K562 (cell line): Measurements from ENCODE around the gene UBE2N. TPM values are rescaled to one million over a fixed set of nuclear protein-coding genes. Genes with fewer than 3 reads are reported as not detected.
A peak's percentile ranks its signal among the peaks of the same experiment; 100 is the strongest.

Experiments used
- ADNP ChIP-seq: fragments of 200-800 bp; sonication (Bioruptor generic); IDR thresholded peaks from 2 replicates; pipeline ENCODE4 v1.6.1; 2016; ENCODE audit warnings: missing genetic modification characterization, missing compliant biosample characterization
- BCOR ChIP-seq: fragments of 450-650 bp; IDR thresholded peaks from 2 replicates; pipeline ENCODE4 v1.6.1; 2016
- CCNT2 ChIP-seq: IDR thresholded peaks from 2 replicates; pipeline ENCODE4 v1.6.1; 2011; ENCODE audit warnings: borderline replicate concordance, low read depth, mild to moderate bottlenecking, moderate library complexity, mixed read lengths, low read length; ENCODE audit not compliant: insufficient read length; ENCODE audit errors: extremely low read depth
- CTCFL ChIP-seq: IDR thresholded peaks from 2 replicates; pipeline ENCODE4 v1.6.1; 2011; ENCODE audit warnings: borderline replicate concordance, low read depth, mild to moderate bottlenecking, moderate library complexity, low read length; ENCODE audit not compliant: insufficient read depth, poor library complexity, severe bottlenecking
- FIP1L1 ChIP-seq: fragments of 200-400 bp; formaldehyde crosslinking; IDR thresholded peaks from 2 replicates; pipeline ENCODE4 v1.6.1; 2018; ENCODE audit warnings: mild to moderate bottlenecking, low read depth, low read length; ENCODE audit not compliant: poor library complexity, severe bottlenecking
- GABPA ChIP-seq: fragments of 200-800 bp; sonication (Bioruptor generic); conservative IDR thresholded peaks from 2 replicates; pipeline ENCODE4 v1.6.1; 2016; ENCODE audit warnings: low read depth, missing genetic modification characterization, missing compliant biosample characterization
- MAFG ChIP-seq: fragments of 450-650 bp; conservative IDR thresholded peaks from 2 replicates; pipeline ENCODE4 v1.6.1; 2016; ENCODE audit warnings: missing genetic modification characterization, missing compliant biosample characterization
- NR3C1 ChIP-seq: sonication (generic); formaldehyde crosslinking; IDR thresholded peaks from 2 replicates; pipeline ENCODE4 v1.8.1; 2022; ENCODE audit warnings: missing genetic modification reagents
- PHTF2 ChIP-seq: fragments of 250-450 bp; sonication (Bioruptor Pico); IDR thresholded peaks from 2 replicates; pipeline ENCODE4 v1.5.0; 2021; ENCODE audit warnings: mild to moderate bottlenecking
- PKNOX1 ChIP-seq: fragments of 450-650 bp; IDR thresholded peaks from 2 replicates; pipeline ENCODE4 v1.6.1; 2016
- RBM22 ChIP-seq: fragments of 200-400 bp; formaldehyde crosslinking; IDR thresholded peaks from 2 replicates; pipeline ENCODE4 v1.6.1; 2018; ENCODE audit warnings: low read length, low read depth; ENCODE audit not compliant: poor library complexity, severe bottlenecking
- RBM25 ChIP-seq: fragments of 200-400 bp; formaldehyde crosslinking; IDR thresholded peaks from 2 replicates; pipeline ENCODE4 v1.6.1; 2018; ENCODE audit warnings: low read length, low read depth, moderate library complexity; ENCODE audit not compliant: severe bottlenecking
- RBM39 ChIP-seq: fragments of 200-400 bp; formaldehyde crosslinking; optimal IDR thresholded peaks from 2 replicates; pipeline ENCODE3; 2018; ENCODE audit warnings: low read depth, low read length
- STAT6 ChIP-seq: sonication (generic); formaldehyde crosslinking; IDR thresholded peaks from 2 replicates; pipeline ENCODE4 v1.8.1; 2023; ENCODE audit warnings: mild to moderate bottlenecking, missing genetic modification reagents
- SUPT5H ChIP-seq: fragments of 450-650 bp; IDR thresholded peaks from 2 replicates; pipeline ENCODE4 v1.6.1; 2016
- TBP ChIP-seq: optimal IDR thresholded peaks from 2 replicates; pipeline ENCODE3; 2011; ENCODE audit warnings: low read depth, low read length, improper control_type of control experiment
- TCF15 ChIP-seq: fragments of 250-450 bp; sonication (Bioruptor Pico); IDR thresholded peaks from 2 replicates; pipeline ENCODE4 v1.8.0; 2022; ENCODE audit warnings: moderate library complexity, mild to moderate bottlenecking, inconsistent platforms
- ZNF12 ChIP-seq: sonication (generic); formaldehyde crosslinking; IDR thresholded peaks from 2 replicates; pipeline ENCODE4 v1.4.0; 2020; ENCODE audit warnings: mild to moderate bottlenecking, missing genetic modification reagents
- ZNF146 ChIP-seq: IDR thresholded peaks from one replicate; pipeline ENCODE4 v1.6.1; 2018; ENCODE audit warnings: missing compliant biosample characterization; ENCODE audit not compliant: unreplicated experiment
- ZNF224 ChIP-seq: sonication (generic); formaldehyde crosslinking; IDR thresholded peaks from 2 replicates; pipeline ENCODE4 v1.8.0; 2022; ENCODE audit warnings: mild to moderate bottlenecking, missing genetic modification reagents
- ZNF23 ChIP-seq: fragments of 250-450 bp; sonication (Bioruptor Pico); IDR thresholded peaks from 2 replicates; pipeline ENCODE4 v1.4.0; 2020; ENCODE audit warnings: mild to moderate bottlenecking
- polyA plus RNA-seq, 8 experiments: library from polyadenylated mRNA; depleted of rRNA in 4 of 8; stranded (reverse) in 5 of 8; unstranded in 3 of 8; fragments of >200 nt; fragmentation: Nextera tagmentation in 2 of 8; fragmentation: Illumina TruSeq in 1 of 8; extraction: Ambion mirVana in 2 of 8; extraction: Trizol in 1 of 8; gene quantifications; 2 replicates each; pipeline versions ENCODE4 v1.2.1 to v1.2.3, GENCODE V29; 2011 to 2014; ENCODE audit warnings: inconsistent platforms in 1 of 8, missing spikeins in 1 of 8
- total RNA-seq, 7 experiments: library from RNA; depleted of rRNA in 6 of 7; stranded (reverse); fragments of >200 nt in 6 of 7; fragmentation: Illumina TruSeq in 2 of 7; extraction: Trizol in 2 of 7; gene quantifications; 2 replicates each; pipeline versions ENCODE4 v1.2.1 to v1.2.3, GENCODE V29; 2011 to 2021; ENCODE audit warnings: low replicate concordance in 1 of 7

UBE2N gene
- total and polyA plus RNA-seq, 9 of the 15 experiments (the other 6 are each of a cell fraction or from before 2014, with no cell fraction given), result 189 to 826 (median 260) TPM

- TF ChIP-seq PHTF2 (no peak), NR3C1 (CRISPR knock-in tag) (no peak), MAFG (tag) (no peak), ZNF146 (CRISPR knock-in tag) (no peak), SUPT5H (peak; percentile 26), ADNP (tag) (peak; percentile 34; the same call in 1 of the 2 replicates), ZNF23 (CRISPR knock-in tag) (no peak), PKNOX1 (peak; percentile 52), RBM22 (peak; percentile 90), TCF15 (CRISPR knock-in tag) (no peak), CCNT2 (peak; percentile 26), FIP1L1 (no peak), TBP (no peak), GABPA (tag) (no peak), STAT6 (CRISPR knock-in tag) (no peak), CTCFL (no peak), ZNF224 (CRISPR knock-in tag) (no peak), BCOR (no peak), ZNF12 (CRISPR knock-in tag) (no peak), RBM39 (no peak), RBM25 (peak; percentile 58)
These were observed 39.1 kb downstream of the UBE2N start (continued) for GRCh38 chr12:93402333-93403311.
